GM18505 (cell line): ENCODE measurements around the gene C13orf46.

Source experiments
- ATAC-seq: cut with Tn5 transposase; IDR thresholded peaks from one replicate; pipeline ENCODE4 v1.9.1; 2021; ENCODE audit not compliant: unreplicated experiment
- POLR2A ChIP-seq: IDR thresholded peaks from 4 replicates; pipeline ENCODE4 v1.6.1; 2011; ENCODE audit warnings: borderline replicate concordance; ENCODE audit not compliant: insufficient read depth, insufficient read length; ENCODE audit errors: extremely low read depth

C13orf46 gene

GRCh38 chr13:114002771-114003321 lies 29.0 kb upstream of the C13orf46 start:
- TF ChIP-seq POLR2A: no peak
- ATAC-seq: no peak

- no peak for TF ChIP-seq POLR2A
- no peak for ATAC-seq
These were observed 28.2 kb upstream of the C13orf46 start for GRCh38 chr13:114002009-114002544.

- ATAC-seq: no peak
These were observed 27.6 kb upstream of the C13orf46 start for GRCh38 chr13:114001331-114002008.

GRCh38 chr13:114000151-114001040 lies 26.5 kb upstream of the C13orf46 start:
- no peak for TF ChIP-seq POLR2A
- no peak for ATAC-seq

More at GRCh38 chr13:114001331-114002008, 27.6 kb upstream of the C13orf46 start:
- no peak for TF ChIP-seq POLR2A

- TF ChIP-seq POLR2A: no peak
- no peak for ATAC-seq
These were observed 25.7 kb upstream of the C13orf46 start for GRCh38 chr13:113999618-113999910.

- no peak for TF ChIP-seq POLR2A
- no peak for ATAC-seq
These were observed 25.1 kb upstream of the C13orf46 start for GRCh38 chr13:113998781-113999617.

- no peak for ATAC-seq
- no peak for TF ChIP-seq POLR2A
These were observed 24.2 kb upstream of the C13orf46 start for GRCh38 chr13:113997845-113998751.

GRCh38 chr13:113996912-113997745 lies 23.3 kb upstream of the C13orf46 start:
- no peak for TF ChIP-seq POLR2A
- ATAC-seq: no peak

GRCh38 chr13:113996081-113996911 lies 22.4 kb upstream of the C13orf46 start:
- ATAC-seq: no peak
- no peak for TF ChIP-seq POLR2A

GRCh38 chr13:113995051-113995601 lies 21.2 kb upstream of the C13orf46 start:
- no peak for ATAC-seq
- TF ChIP-seq POLR2A: no peak

- TF ChIP-seq POLR2A: no peak
- no peak for ATAC-seq
These were observed 18.6 kb upstream of the C13orf46 start for GRCh38 chr13:113992276-113993005.
